Lung microvascular endothelial cell (primary cell): ENCODE measurements around the gene KAT8. TPM values are rescaled to one million over a fixed set of nuclear protein-coding genes. Genes with fewer than 3 reads are reported as not detected.
A peak's percentile ranks its signal among the peaks of the same experiment; 100 is the strongest.

Experiments
- DNase-seq, 2 donors: peaks; one replicate each; pipeline versions ENCODE4 v3.0.0 to v3.0.0-alpha.2; 2010; ENCODE audit warnings: low read depth in 2 of 2
- total RNA-seq: library from RNA; depleted of rRNA; stranded (reverse); fragments of >200 nt; gene quantifications from 2 replicates; pipeline ENCODE4 v1.2.1, GENCODE V29; 2014

KAT8 gene
- total RNA-seq, 1 donor from 2014 or later, result 35.3 TPM

GRCh38 chr16:31106509-31107464 is 10.7 kb upstream of the KAT8 start:
- no peak for DNase-seq

GRCh38 chr16:31107465-31107867 is 10.0 kb upstream of the KAT8 start:
- no peak for DNase-seq

GRCh38 chr16:31108035-31108793 is 9.2 kb upstream of the KAT8 start, which contains the start of gene BCKDK:
Gene BCKDK (plus strand): TSS chr16:31108386. CDS start chr16:31109224, 838 bp downstream.
- DNase-seq, result peak; percentile 64 to 74

- no peak for DNase-seq
Observed at GRCh38 chr16:31108794-31109558, 8.5 kb upstream of the KAT8 start.

- DNase-seq, result no peak
Observed at GRCh38 chr16:31109622-31110021, 7.8 kb upstream of the KAT8 start.

GRCh38 chr16:31110106-31111034 is 7.1 kb upstream of the KAT8 start:
- DNase-seq, result no peak

GRCh38 chr16:31111881-31112466 is 5.5 kb upstream of the KAT8 start:
- no peak for DNase-seq

GRCh38 chr16:31112711-31113110 is 4.8 kb upstream of the KAT8 start:
- DNase-seq, result no peak

- peak in 1 of 2 donors; percentile 28 for DNase-seq
Observed at GRCh38 chr16:31113121-31114120, 4.0 kb upstream of the KAT8 start.

GRCh38 chr16:31114468-31114867 is 3.0 kb upstream of the KAT8 start:
- no peak for DNase-seq

- peak in 1 of 2 donors; percentile 18 for DNase-seq
Observed at GRCh38 chr16:31118223-31119155, 1.0 kb downstream of the KAT8 start.

- no peak for DNase-seq
Observed at GRCh38 chr16:31120129-31120528, 2.7 kb downstream of the KAT8 start.

- no peak for DNase-seq
Observed at GRCh38 chr16:31125844-31126243, 8.4 kb downstream of the KAT8 start.

GRCh38 chr16:31127182-31127581 is 9.7 kb downstream of the KAT8 start:
- no peak for DNase-seq

- DNase-seq, result peak in 1 of 2 donors; percentile 41
Observed at GRCh38 chr16:31128711-31129567, 11.5 kb downstream of the KAT8 start.

- no peak for DNase-seq
Observed at GRCh38 chr16:31129568-31130335, 12.3 kb downstream of the KAT8 start.
